Esophagus squamous epithelium (tissue), 4 donors: Measurements from ENCODE around the gene COQ5.

ENCODE experiments used
- CTCF ChIP-seq, 6 experiments: fragments of 450-650 bp in 4 of 6; fragments of 200-600 bp in 2 of 6; sonication (generic) in 2 of 6; IDR thresholded peaks; one replicate each; pipeline ENCODE4 v1.5.1; 2016 to 2019; ENCODE audit warnings: antibody characterized with exemption in 6 of 6, mild to moderate bottlenecking in 4 of 6, moderate library complexity in 4 of 6
- POLR2A ChIP-seq, 4 donors: fragments of 450-650 bp; IDR thresholded peaks; one replicate each; pipeline ENCODE4 v1.6.1; 2017; ENCODE audit warnings: antibody characterized with exemption in 4 of 4, mild to moderate bottlenecking in 4 of 4, moderate library complexity in 3 of 4

- TF ChIP-seq CTCF (IDR thresholded peaks at IDR 0.05) (no peak), POLR2A (IDR thresholded peaks at IDR 0.05) (no peak)
Measured at GRCh38 chr12:120563495-120563894, 34.5 kb upstream of the COQ5 start.
